Measurements from ENCODE around the gene KAZN.

- TF ChIP-seq CTCF (optimal IDR thresholded peaks at IDR 0.05 in 1 of 3, IDR thresholded peaks at IDR 0.05 in 1 of 3, conservative IDR thresholded peaks at IDR 0.05 in 1 of 3; ENCODE audit: extremely low read depth in 1 of 3, insufficient read depth in 2 of 3, low read length in 3 of 3) (no peak), EZH2 (IDR thresholded peaks at IDR 0.05; ENCODE audit: low read length) (no peak)
These were observed 436.2 kb downstream of the KAZN start for GRCh38 chr1:15034656-15035055.
